HG02642 (cell line): Measurements from ENCODE around the gene ZSCAN26.
"Not testable (repeated sequence)": the region's sequence is repeated elsewhere in the genome, so short reads cannot be mapped to it uniquely, and the experiment has no call there.

Experiments
- ATAC-seq: cut with Tn5 transposase; IDR thresholded peaks from one replicate; pipeline ENCODE4 v1.9.1; 2021; ENCODE audit warnings: mild to moderate bottlenecking; ENCODE audit not compliant: unreplicated experiment, poor library complexity

The ZSCAN26 gene

GRCh38 chr6:28311139-28311823 lies 44.3 kb downstream of the ZSCAN26 start:
- no peak for ATAC-seq

- no peak for ATAC-seq
Observed at GRCh38 chr6:28312939-28313338, 46.0 kb downstream of the ZSCAN26 start.

GRCh38 chr6:28315628-28316027 lies 48.7 kb downstream of the ZSCAN26 start:
- ATAC-seq, result no peak

GRCh38 chr6:28317866-28318265 lies 50.9 kb downstream of the ZSCAN26 start:
- not testable (repeated sequence) for ATAC-seq

GRCh38 chr6:28322661-28323060 lies 55.7 kb downstream of the ZSCAN26 start:
- no peak for ATAC-seq

- ATAC-seq, result no peak
Observed at GRCh38 chr6:28323813-28324424, 57.0 kb downstream of the ZSCAN26 start.

GRCh38 chr6:28326371-28326948 lies 59.5 kb downstream of the ZSCAN26 start:
- ATAC-seq, result no peak
